Stimulated activated CD8-positive, alpha-beta memory T cell treated with anti-CD3 and anti-CD28 coated beads, Interleukin-7, amount 100 ng/mL, for 48 hours (primary cell): ENCODE data around the gene INHA.

Source experiments
- DNase-seq, 2 donors: peaks; one replicate each; pipeline ENCODE4 v3.0.0-alpha.2; 2020; ENCODE audit warnings: low read depth in 1 of 2; ENCODE audit errors: extremely low read depth in 1 of 2

Gene INHA

GRCh38 chr2:219557320-219557719 lies 14.8 kb upstream of the INHA start:
- no peak for DNase-seq

- no peak for DNase-seq
Observed at GRCh38 chr2:219557791-219558785, 14.0 kb upstream of the INHA start.

GRCh38 chr2:219559156-219559915 lies 12.8 kb upstream of the INHA start:
- no peak for DNase-seq

GRCh38 chr2:219560037-219560892 lies 11.8 kb upstream of the INHA start:
- DNase-seq: no peak

- no peak for DNase-seq
Observed at GRCh38 chr2:219560893-219561178, 11.3 kb upstream of the INHA start.

- DNase-seq: no peak
Observed at GRCh38 chr2:219561179-219562048, 10.7 kb upstream of the INHA start.

- no peak for DNase-seq
Observed at GRCh38 chr2:219562049-219563020, 9.8 kb upstream of the INHA start.

- no peak for DNase-seq
Observed at GRCh38 chr2:219563271-219563928, 8.7 kb upstream of the INHA start.

- no peak for DNase-seq
Observed at GRCh38 chr2:219565130-219566080, 6.7 kb upstream of the INHA start.

- DNase-seq: no peak
Observed at GRCh38 chr2:219566640-219567039, 5.5 kb upstream of the INHA start.

- no peak for DNase-seq
Observed at GRCh38 chr2:219567131-219567530, 5.0 kb upstream of the INHA start.

GRCh38 chr2:219567791-219568361 lies 4.2 kb upstream of the INHA start:
- DNase-seq: no peak

- DNase-seq: no peak
Observed at GRCh38 chr2:219569041-219569440, 3.1 kb upstream of the INHA start.

GRCh38 chr2:219569635-219570034 lies 2.5 kb upstream of the INHA start:
- no peak for DNase-seq

- DNase-seq: no peak
Observed at GRCh38 chr2:219570194-219570923, 1.8 kb upstream of the INHA start.

- no peak for DNase-seq
Observed at GRCh38 chr2:219570924-219571310, 1.2 kb upstream of the INHA start.
